ENCODE results near the gene ZNF850.
"Not testable (repeated sequence)": the region's sequence is repeated elsewhere in the genome, so short reads cannot be mapped to it uniquely, and the experiment has no call there.

ZNF850 gene

GRCh38 chr19:36772311-36773222 lies at the start of gene ZNF850:
Gene ZNF850 (minus strand): TSS chr19:36772807. CDS start chr19:36762606, 10,201 bp downstream.
- DNase-seq (ENCODE audit: low read depth in 4 of 4, low spot score in 1 of 4), result peak; percentile 89 to 91 (median 90)

GRCh38 chr19:36821758-36822157 lies 49.2 kb upstream of the ZNF850 start:
- no peak for DNase-seq (ENCODE audit: low read depth in 4 of 4, low spot score in 1 of 4)

GRCh38 chr19:36819130-36819630 lies 46.6 kb upstream of the ZNF850 start:
- DNase-seq (ENCODE audit: low read depth in 4 of 4, low spot score in 1 of 4), result no peak

GRCh38 chr19:36807029-36807428 lies 34.4 kb upstream of the ZNF850 start:
- no peak for DNase-seq (ENCODE audit: low read depth in 4 of 4, low spot score in 1 of 4)

- DNase-seq (ENCODE audit: low read depth in 4 of 4, low spot score in 1 of 4), result no peak
Observed at GRCh38 chr19:36805364-36805763, 32.8 kb upstream of the ZNF850 start.

GRCh38 chr19:36797786-36798108 lies 25.1 kb upstream of the ZNF850 start:
- no peak for DNase-seq (ENCODE audit: low read depth in 4 of 4, low spot score in 1 of 4)

- no peak for DNase-seq (ENCODE audit: low read depth in 4 of 4, low spot score in 1 of 4)
Observed at GRCh38 chr19:36796714-36796992, 24.0 kb upstream of the ZNF850 start.

GRCh38 chr19:36791420-36792141 lies 19.0 kb upstream of the ZNF850 start:
- DNase-seq (ENCODE audit: low read depth in 4 of 4, low spot score in 1 of 4), result not testable (repeated sequence)

GRCh38 chr19:36775768-36776167 lies 3.2 kb upstream of the ZNF850 start:
- DNase-seq (ENCODE audit: low read depth in 4 of 4, low spot score in 1 of 4), result no peak

GRCh38 chr19:36773223-36773579 lies 594 bp upstream of the ZNF850 start:
- no peak for DNase-seq (ENCODE audit: low read depth in 4 of 4, low spot score in 1 of 4)

GRCh38 chr19:36771261-36772231 lies 1.1 kb downstream of the ZNF850 start:
- DNase-seq (ENCODE audit: low read depth in 4 of 4, low spot score in 1 of 4), result no peak

- DNase-seq (ENCODE audit: low read depth in 4 of 4, low spot score in 1 of 4), result no peak
Observed at GRCh38 chr19:36750066-36750691, 22.4 kb downstream of the ZNF850 start.

- DNase-seq (ENCODE audit: low read depth in 4 of 4, low spot score in 1 of 4), result not testable (repeated sequence)
Observed at GRCh38 chr19:36749613-36750012, 23.0 kb downstream of the ZNF850 start.

GRCh38 chr19:36748431-36749275 lies 24.0 kb downstream of the ZNF850 start:
- DNase-seq (ENCODE audit: low read depth in 4 of 4, low spot score in 1 of 4), result no peak

GRCh38 chr19:36747750-36748149 lies 24.9 kb downstream of the ZNF850 start:
- no peak for DNase-seq (ENCODE audit: low read depth in 4 of 4, low spot score in 1 of 4)

- no peak for DNase-seq (ENCODE audit: low read depth in 4 of 4, low spot score in 1 of 4)
Observed at GRCh38 chr19:36745870-36746269, 26.7 kb downstream of the ZNF850 start.

- not testable (repeated sequence) for DNase-seq (ENCODE audit: low read depth in 4 of 4, low spot score in 1 of 4)
Observed at GRCh38 chr19:36736166-36736565, 36.4 kb downstream of the ZNF850 start.

- DNase-seq (ENCODE audit: low read depth in 4 of 4, low spot score in 1 of 4), result no peak
Observed at GRCh38 chr19:36719687-36720556, 52.7 kb downstream of the ZNF850 start.

GRCh38 chr19:36709423-36709822 lies 63.2 kb downstream of the ZNF850 start:
- no peak for DNase-seq (ENCODE audit: low read depth in 4 of 4, low spot score in 1 of 4)

Measured in stimulated activated CD4-positive, alpha-beta T cell treated with anti-CD3 and anti-CD28 coated beads, Interleukin-1b, Interleukin-23, amount 100 ng/mL, for 24 hours (primary cell).